CD4-positive, alpha-beta T cell treated with Interleukin-10 for 1 hour (primary cell): ENCODE results near the gene ZMYND19.
"Not testable (repeated sequence)": the region's sequence is repeated elsewhere in the genome, so short reads cannot be mapped to it uniquely, and the experiment has no call there.

Source experiments
- DNase-seq: peaks from one replicate; pipeline ENCODE4 v3.0.0-alpha.2; 2020

ZMYND19 gene

GRCh38 chr9:137590469-137591383 is at the start of gene ZMYND19:
Gene ZMYND19 (minus strand): TSS chr9:137590512. CDS start chr9:137590263, 249 bp downstream.
- peak; percentile 91 for DNase-seq

DNA sequence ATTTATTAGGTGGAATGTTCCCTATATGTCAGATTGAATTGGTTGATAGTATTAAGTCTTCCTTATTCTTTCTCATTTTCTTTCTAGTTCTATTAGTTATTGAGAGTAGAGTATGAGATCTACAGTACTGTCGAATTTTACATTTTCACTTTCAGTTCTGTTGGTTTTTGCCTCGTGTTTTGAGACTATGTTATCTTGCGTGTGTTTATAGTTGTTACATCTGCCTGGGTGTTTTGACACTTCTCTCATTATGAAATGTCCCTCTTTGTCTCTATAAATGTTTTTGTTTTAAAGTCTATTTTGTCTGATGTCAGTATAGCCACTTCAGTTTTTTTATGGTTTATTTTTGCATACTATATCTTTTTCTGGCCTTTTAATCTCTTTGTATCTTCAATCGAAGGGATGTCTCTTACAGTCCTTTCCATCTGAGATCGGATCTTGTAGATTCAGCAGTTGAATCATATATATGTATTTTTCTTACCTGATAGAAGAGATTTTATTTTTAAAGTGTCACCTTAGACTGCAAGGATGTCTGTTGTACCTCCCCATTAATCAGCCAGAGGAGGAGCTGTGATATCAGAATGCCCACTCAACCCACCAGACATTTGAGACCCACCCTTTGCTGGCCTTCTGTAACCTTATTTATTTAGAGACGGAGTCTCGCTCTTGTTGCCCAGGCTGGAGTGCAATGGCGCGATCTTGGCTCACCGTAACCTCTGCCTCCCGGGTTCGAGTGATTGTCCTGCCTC is 49.2 kb upstream of the ZMYND19 start:
- peak; percentile 48 for DNase-seq

GRCh38 chr9:137638680-137639079 is 48.4 kb upstream of the ZMYND19 start:
- DNase-seq, result no peak

DNA sequence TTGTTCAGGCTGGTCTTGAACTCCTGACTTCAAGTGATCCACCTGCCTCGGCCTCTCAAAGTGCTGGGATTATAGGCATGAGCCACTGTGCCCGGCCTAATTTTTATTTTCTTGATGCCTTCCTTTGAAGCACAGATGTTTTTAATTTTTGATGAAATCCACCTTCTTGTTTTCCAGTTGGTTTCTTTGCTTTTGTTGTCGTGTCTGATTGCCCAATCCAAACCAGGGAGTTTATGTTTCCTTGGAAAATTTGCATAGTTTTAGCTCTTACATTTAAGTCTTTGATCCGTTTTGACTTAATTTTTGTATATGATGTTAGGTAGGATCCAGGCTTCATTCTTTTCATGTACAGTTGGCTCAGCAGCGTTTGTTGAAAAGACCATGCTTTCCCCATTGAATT is 43.7 kb upstream of the ZMYND19 start:
- DNase-seq, result no peak

DNA sequence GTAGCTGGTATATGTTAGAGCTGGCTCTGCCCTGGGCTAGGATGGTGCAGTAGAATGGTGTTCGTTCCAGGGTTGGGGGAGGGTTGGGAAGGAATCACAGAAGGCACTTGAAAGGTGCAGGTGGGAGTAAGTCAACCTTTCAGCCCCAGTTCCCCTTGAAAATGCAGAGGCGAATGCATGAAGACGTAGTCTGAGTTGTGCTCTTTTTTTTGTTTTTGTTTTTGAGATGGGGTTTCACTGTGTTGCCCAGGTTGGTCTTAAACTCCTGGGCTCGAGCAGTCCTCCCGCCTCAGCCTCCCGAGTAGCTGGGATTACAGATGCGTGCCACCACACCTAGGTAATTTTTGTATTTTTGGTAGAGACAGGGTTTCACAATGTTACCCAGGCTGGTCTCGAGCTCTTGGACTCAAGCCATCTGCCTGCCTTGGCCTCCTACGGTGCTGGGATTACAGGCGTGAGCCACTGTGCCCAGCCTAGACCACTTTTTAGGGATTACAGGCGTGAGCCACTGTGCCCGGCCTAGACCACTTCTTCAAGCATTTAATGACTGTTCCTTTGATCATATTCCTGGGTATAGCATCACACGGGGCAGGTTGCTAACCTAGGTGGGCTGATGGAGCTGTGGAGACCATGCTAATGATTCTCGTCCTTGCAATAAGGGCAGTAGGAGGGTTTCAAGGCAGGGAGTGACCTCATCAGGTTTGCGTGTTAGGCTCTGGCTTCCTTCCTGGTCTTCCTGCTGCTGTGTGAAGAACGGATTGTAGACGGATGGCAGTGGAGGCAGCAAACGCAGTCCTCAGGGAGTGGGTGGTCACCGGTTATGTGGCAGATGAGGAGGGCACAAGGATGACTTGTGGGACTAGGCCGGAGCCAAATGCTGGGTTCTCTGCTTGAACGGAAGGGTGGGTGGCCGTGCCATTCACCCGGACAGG is 42.2 kb upstream of the ZMYND19 start:
- DNase-seq, result no peak

DNA sequence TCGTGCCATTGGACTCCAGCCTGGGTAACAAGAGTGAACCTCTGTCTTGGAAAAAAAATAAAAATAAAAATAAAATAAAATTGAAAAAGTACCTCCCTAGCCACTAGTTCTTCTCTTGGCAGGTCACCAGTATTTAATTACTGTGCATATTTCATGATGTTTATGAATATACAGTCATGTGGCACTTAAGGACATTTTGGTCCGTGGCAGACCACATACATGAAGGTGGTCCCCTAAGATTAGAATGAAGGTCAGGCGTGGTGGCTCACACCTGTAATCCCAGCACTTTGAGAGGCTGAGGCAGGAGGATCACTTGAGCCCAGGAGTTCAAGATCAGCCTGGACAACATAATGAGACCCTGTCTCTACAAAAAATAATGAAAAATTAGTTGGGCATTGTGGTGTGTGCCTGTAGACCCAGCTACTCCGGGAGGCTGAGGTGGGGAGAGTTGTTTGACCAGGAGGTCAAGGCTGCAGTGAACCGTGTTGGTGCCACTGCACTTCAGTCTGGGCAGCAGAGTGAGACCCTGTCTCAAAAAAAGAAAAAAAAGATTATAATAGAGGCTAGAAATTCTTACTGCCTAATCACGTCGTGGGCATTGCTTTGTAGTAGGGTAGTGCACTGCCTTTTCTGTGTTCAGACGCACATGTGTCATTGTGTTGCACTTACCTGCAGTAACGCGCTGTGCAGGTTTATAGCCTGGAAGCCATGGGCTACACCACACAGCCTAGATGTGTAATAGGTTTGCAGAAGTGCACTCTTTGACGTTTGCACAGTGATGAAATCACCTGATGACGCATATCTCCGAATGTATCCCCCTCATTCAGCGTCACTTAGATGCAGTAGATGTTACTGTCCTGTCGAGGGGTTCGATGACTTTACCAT is 41.3 kb upstream of the ZMYND19 start:
- DNase-seq, result no peak

GRCh38 chr9:137630679-137631078 is 40.4 kb upstream of the ZMYND19 start:
- no peak for DNase-seq

- no peak for DNase-seq
Observed at GRCh38 chr9:137630126-137630525, 39.8 kb upstream of the ZMYND19 start.

DNA sequence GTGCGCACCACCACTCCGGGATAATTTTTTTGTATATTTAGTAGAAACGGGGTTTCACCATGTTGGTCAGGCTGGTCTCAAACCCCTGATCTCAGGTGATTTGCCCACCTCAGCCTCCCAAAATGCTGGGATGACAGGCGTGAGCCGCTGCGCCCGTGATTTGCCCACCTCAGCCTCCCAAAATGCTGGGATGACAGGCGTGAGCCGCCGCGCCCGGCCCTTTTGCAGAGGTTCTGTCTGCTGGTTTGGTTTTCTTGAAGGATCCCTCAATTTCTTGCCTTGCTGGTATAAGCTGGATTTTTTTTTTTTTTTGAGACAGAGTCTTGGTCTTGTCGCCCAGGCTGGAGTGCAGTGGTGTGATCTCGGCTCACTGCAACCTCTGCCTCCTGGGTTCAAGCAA is 37.1 kb upstream of the ZMYND19 start:
- not testable (repeated sequence) for DNase-seq

- no peak for DNase-seq
Observed at GRCh38 chr9:137626464-137626863, 36.2 kb upstream of the ZMYND19 start.

- not testable (repeated sequence) for DNase-seq
Observed at GRCh38 chr9:137622211-137622610, 31.9 kb upstream of the ZMYND19 start.

GRCh38 chr9:137621131-137621757 is 30.9 kb upstream of the ZMYND19 start:
- DNase-seq, result peak; percentile 41

DNA sequence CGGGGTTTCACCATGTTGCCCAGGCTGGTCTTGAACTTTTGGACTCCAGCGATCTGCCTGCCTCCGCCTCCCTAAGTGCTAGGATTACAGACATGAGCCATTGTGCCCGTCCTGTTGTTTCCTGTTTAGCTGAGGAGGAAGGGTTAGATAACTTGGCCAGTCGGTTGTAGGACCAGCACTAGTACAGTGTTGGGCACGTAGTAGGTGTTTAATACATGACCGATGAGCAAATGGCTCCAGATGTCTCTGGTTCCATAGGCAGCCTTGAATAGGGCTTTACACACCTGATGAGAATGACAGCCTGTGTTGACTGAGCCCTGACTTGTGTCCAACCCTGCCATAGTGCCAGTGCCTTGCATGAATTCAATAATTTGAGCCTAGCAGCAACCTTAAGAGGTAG is 30.3 kb upstream of the ZMYND19 start:
- no peak for DNase-seq

DNA sequence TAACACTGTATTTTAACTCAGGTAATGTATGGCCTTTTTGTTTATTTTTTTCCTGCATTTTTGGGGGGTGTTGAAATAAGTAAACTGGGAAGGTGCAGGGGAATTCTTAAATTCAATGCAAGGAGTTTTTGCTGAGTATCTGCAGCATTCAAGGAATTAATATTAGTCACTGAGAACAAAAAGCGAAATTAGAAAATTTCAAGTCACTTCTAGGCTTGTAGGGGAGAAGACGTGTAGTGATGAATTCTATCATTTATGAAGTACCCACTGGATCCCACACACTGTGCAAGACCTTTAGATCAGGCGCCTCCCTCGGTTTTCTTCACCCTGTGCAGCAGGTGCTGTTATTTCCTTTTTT is 29.7 kb upstream of the ZMYND19 start:
- DNase-seq, result no peak

- DNase-seq, result peak; percentile 39
Observed at GRCh38 chr9:137619240-137620047, 29.1 kb upstream of the ZMYND19 start.

DNA sequence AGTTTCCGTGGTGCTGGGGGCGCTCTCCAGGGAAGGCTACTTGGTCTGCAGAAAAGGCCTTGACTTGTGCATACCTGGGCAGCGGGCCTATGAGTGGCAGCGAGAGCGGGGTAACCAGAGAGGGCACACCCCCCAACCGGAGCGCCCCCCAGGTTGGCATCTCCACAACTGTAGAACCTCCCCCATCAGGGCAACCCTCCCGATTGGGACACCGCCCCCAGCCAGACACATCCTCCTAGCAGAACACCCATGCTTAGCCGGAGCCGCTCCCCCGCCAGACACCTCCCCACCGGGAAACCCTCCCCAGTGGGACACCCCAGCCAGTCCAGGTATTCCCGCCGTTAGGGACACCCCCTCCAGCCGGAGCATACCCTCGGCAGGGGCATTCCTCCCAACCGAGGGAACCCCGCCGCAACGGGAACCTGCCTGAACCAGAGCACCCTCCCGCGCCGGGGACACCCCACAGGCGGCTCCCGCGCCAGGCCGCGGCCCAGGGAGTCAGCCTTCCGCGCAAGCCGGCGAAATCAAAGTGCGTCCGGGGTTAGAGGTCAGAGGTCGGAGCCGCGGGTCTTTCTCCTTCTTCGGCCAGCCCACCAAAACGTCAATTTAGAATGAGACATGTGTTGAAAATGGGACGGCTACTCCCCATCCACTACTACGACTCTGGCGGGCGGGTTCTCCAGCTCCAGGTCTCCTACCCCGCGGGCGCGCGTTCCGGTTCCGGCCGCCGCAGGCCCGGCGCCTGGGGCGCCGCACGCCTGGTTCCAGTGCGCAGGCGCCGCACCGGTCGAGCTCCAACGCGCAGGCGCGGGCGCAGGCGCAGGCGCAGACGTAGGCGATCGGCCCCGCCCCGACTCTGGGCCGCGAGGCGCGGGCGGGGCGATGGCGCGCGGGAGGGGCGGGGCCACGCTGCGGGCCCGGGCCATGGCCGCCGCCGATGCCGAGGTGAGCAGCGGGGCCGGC is 28.1 kb upstream of the ZMYND19 start, which contains the start of gene EHMT1:
EHMT1 (plus strand) TSS at position 901 of the 963 bp plus-strand sequence; CDS start at position 925, 24 bp downstream.
- DNase-seq, result peak; percentile 91

DNA sequence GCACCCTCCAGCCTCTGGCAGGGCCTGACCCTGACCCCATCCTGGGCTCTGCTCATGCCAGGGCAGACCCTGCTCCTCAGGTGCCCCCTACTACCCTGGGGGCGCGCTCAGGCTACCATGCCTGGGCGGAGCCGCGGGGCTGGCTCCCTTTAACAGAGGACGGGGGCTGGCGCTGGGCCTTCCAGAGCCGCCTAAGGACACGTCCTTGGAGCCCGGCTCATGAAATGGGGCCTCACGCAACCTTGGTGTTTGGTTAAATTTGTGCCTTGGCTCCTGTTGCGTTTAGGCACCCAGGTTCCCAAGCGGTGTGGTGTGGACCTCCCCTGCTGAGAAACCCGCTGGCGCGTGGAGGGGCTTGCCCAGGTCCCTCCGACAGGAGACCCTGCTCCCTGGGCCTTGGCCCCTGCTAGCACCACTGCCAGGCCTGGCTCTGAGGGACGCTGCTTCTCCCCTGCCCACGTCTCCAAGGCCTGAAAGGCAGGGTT is 25.1 kb upstream of the ZMYND19 start:
- no peak for DNase-seq

DNA sequence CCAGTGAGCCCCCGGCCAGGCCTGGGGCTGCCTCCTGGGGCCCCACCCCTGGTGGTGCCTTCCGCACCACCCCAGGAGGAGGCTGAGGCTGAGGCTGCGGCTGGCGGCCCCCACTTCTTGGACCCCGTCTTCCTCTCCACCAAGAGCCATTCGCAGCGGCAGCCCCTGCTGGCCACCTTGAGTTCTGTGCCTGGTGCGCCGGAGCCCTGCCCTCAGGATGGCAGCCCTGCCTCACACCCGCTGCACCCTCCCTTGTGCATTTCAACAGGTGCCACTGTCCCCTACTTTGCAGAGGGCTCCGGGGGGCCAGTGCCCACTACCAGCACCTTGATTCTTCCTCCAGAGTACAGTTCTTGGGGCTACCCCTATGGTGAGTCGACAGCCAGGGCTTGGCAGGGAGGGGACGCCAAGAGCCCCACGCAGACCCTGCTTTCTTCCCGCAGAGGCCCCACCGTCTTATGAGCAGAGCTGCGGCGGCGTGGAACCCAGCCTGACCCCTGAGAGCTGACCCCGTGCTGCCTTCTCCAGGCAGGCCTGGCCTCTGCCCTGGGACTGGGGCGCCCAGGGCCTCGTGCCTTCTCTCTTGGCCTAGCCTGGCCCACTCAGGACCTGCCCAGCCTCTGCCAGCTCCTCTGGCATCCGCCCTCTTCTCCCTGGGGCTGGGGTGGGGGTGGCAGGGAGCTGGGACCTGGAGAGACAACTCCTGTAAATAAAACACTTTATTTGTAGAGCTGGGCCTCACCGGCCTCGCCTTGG is 24.5 kb upstream of the ZMYND19 start:
- DNase-seq, result no peak
